Measurements from ENCODE around the gene CBLB.

CBLB gene

DNA sequence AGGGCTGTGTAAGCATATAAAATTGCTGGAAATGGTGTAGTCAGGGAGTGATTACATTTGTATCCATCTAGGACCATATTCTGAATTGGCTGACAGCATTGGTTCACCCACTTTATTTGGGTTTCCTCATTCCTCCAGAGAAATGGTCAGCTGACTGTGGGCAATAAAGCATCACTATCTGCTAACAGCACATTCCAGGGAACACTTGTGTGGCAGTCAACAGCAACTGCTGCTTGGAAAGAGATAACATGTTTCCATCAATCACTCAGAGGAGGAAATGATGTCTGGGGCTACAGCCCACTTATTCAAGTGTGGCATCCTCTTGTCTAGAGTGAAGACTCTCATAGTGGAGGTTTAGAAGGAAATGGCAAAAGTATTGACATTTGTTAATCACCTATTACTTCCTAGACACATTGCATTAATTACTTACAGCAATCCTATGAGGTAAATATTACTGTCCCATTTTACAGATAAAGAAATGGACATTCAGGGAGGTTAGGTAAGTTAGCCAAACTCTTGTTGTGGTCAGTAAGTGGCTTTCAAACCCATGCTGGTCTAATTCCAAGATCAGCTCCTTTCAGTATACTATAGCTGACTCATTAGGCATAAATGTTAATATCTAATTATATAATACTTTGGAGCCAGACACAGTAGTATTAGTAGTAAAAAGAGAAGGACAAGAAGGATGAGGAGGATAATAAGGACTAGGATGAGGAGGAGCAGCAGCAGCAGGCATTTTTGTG is 254.4 kb downstream of the CBLB start:
- DNase-seq: peak; percentile 45

DNA sequence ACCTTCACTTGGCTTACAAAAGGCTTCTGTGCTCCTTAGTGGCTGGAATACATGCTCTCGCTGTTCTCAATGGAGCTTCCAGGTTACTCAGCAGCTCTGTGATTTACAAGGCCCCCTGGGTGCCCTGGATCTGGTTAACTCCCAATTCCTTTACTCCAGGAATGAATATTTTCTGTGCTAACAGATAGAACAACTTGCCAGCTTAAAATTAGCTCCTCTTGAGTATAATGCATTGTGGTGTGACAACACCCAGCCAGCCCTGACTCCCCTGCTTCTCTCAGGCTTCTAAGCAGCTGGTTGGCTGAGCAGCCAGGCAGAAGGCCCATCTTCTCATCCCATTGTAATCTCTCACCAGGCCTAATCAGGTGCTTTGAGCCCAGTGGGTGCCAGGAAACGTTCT is 255.7 kb downstream of the CBLB start:
- DNase-seq: peak; percentile 38

DNA sequence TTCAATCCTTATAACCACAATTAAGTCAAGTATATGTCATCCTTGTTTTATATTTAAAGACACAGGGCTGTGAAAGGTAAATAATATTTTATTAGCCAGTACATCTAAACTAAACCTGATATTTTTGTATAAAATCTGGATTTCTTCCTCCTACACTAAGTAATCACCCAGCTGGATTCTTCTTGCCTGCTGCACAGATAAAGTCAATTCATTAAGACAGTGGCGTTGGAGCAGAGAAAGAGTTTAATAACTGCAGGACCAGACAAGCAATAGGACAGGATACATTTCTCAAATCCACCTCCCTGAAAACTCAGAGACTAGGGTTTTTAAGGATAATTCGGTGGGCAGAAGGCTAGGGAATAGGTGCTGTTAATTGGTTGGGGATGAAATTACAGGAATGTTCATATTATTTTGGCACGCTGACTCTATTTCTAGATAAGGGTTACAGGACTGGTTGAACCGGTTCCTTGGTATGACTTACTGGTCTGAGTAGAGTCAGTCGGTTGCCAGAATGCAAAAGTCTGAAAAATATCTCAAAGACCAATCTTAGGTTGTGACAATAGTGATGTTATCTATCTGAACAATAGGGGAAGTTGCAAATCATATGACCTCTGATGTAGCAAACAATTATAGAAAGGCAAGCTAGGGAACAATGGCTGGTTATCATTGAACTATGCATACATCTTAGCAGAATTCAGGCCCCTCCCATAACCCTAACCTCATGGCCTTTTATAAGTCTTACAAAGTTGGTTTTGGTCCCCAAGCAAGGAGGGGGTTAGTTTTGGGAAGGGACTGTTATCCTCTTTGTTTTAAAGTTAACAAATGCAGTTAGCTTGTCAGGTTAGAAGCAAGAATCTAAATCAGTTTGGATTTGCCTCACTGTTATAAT is 257.3 kb downstream of the CBLB start:
- DNase-seq: no peak

DNA sequence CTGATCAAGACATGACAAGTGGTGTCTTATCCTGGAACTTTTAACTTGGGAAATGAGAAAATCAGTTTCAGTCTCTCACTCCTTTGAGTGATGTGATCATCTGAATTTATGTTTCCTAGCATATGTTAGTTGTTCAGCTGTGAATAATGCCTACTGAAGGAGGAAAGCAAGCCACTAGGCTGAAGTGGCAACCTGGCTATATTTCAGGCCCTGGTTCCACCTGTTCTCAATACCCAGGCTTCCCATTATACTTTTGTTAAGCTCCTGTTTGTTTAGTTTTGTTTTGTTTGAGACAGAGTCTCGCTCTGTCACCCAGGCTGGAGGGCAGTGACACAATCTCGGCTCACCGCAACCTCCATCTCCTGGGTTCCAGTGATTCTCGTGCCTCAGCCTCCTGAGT is 258.3 kb downstream of the CBLB start:
- DNase-seq: no peak

DNA sequence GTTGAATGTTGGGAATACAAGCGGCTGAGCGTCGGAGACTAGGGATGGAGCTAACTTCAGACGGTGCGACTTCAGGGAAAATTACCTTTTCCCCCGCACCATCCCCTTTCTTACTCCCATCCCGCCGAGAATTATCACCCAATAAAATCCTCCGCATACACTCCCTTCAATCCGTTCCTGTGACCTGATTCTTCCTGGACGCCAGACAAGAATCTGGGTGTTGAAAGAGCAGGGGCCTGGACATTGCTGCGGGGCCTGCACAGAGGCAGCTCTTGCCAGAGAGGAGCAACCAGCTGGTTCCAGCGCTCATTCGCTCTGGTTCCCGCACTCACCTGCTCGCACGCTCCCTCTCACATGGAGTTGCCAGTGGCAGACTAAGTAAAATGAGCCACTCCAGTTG is 260.2 kb downstream of the CBLB start:
- DNase-seq: no peak

DNA sequence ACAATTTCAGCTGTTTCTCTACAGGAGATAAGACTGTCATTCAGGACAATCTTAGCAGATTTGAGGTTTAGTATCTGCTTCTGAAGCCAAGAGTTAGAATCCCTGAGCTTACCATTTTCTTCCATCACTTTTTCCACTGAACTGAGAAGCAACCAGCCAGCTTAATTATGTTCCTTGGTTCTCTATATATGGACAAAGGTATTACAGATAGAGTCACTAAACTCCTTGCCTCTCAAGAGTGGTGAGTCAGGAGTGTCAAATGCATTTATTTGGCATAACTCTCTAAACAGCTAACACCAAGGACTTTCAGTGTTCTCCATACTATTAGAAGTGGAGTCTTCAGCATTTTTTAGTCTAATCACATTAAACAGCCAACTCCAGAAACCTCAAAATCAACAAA is 262.8 kb downstream of the CBLB start:
- peak; percentile 80 for DNase-seq
